Caco-2 (cell line): ENCODE data around the gene DEPDC1B. TPM values are rescaled to one million over a fixed set of nuclear protein-coding genes. Genes with fewer than 3 reads are reported as not detected.

Experiments
- BruUV-seq: library from RNA; stranded (reverse); fragments of 400-500 nt; replicated peaks from 2 replicates; lab custom pipeline; 2021; lab: Mats Ljungman, UMichigan
- CTCF ChIA-PET: fragments of 300-600 bp; sonication (Branson Sonifier 250); formaldehyde crosslinking; loops from one replicate; lab custom pipeline; 2022; ENCODE audit warnings: antibody characterized with exemption; lab: Charles Lee
- POLR2A ChIA-PET: fragments of 300-600 bp; sonication (Branson Sonifier 250); formaldehyde crosslinking; loops from one replicate; lab custom pipeline; 2022; ENCODE audit warnings: antibody characterized with exemption; lab: Charles Lee
- DNase-seq, 2 experiments: peaks; one replicate each; pipeline versions ENCODE4 v3.0.0 to v3.0.0-alpha.2; 2020 to 2022
- H3K27me3 ChIP-seq: replicated peaks from 2 replicates; pipeline ENCODE4 v1.6.0; 2011; ENCODE audit warnings: low read length; ENCODE audit not compliant: control insufficient read depth, insufficient read depth
- H3K36me3 ChIP-seq: 2 replicates; pipeline ENCODE4 v1.5.1; 2011; ENCODE audit warnings: low read length; ENCODE audit not compliant: control insufficient read depth, insufficient read depth
- H3K4me1 ChIP-seq: fragments of 250-450 bp; sonication (Bioruptor Pico); 2 replicates; pipeline ENCODE4 v1.5.1; 2020; ENCODE audit warnings: mild to moderate bottlenecking
- H3K4me3 ChIP-seq: 2 replicates; pipeline ENCODE4 v1.5.1; 2011; ENCODE audit warnings: low read depth, mild to moderate bottlenecking, control low read depth, low read length
- H3K9me3 ChIP-seq: fragments of 250-450 bp; sonication (Bioruptor Pico); 2 replicates; pipeline ENCODE4 v1.5.1; 2020; ENCODE audit warnings: mild to moderate bottlenecking, moderate library complexity
- H3K27ac Mint-ChIP-seq: one replicate; pipeline ENCODE4 v1.8.0; 2022; ENCODE audit warnings: mixed read lengths; ENCODE audit not compliant: unreplicated experiment
- H3K27me3 Mint-ChIP-seq: one replicate; pipeline ENCODE4 v1.8.0; 2022; ENCODE audit warnings: mixed read lengths; ENCODE audit not compliant: insufficient read depth, unreplicated experiment
- H3K36me3 Mint-ChIP-seq: one replicate; pipeline ENCODE4 v1.8.0; 2022; ENCODE audit warnings: mild to moderate bottlenecking, mixed read lengths; ENCODE audit not compliant: insufficient read depth, unreplicated experiment
- H3K4me1 Mint-ChIP-seq: one replicate; pipeline ENCODE4 v1.8.0; 2022; ENCODE audit warnings: low read depth, mixed read lengths; ENCODE audit not compliant: unreplicated experiment
- H3K4me3 Mint-ChIP-seq: one replicate; pipeline ENCODE4 v1.8.0; 2022; ENCODE audit warnings: mild to moderate bottlenecking, moderate library complexity, mixed read lengths; ENCODE audit not compliant: unreplicated experiment
- H3K9me3 Mint-ChIP-seq: one replicate; pipeline ENCODE4 v1.8.0; 2022; ENCODE audit warnings: mixed read lengths; ENCODE audit not compliant: unreplicated experiment
- CTCF ChIP-seq, 2 experiments: fragments of 200-600 bp in 1 of 2; IDR thresholded peaks; 1 replicate in 1 of 2; 2 replicates in 1 of 2; pipeline versions ENCODE4 v1.5.1 to v1.8.0; 2011 to 2022; ENCODE audit warnings: antibody characterized with exemption in 1 of 2, control low read depth in 1 of 2, inconsistent platforms in 1 of 2, low read depth in 1 of 2, low read length in 1 of 2, mild to moderate bottlenecking in 1 of 2, moderate library complexity in 1 of 2; ENCODE audit not compliant: insufficient read depth in 1 of 2, severe bottlenecking in 1 of 2, unreplicated experiment in 1 of 2
- intact Hi-C: fragments of 100-400 bp; cut with micrococcal nuclease; formaldehyde crosslinking; loops from one replicate; pipeline ENCODE4 v1.10.0; 2022; ENCODE audit not compliant: unreplicated experiment
- total RNA-seq: library from RNA; stranded (reverse); gene quantifications from 2 replicates; pipeline ENCODE4 v1.2.3, GENCODE V29; 2022

DEPDC1B gene
- total RNA-seq, 1 experiment from 2014 or later: 44.9 TPM

DNA sequence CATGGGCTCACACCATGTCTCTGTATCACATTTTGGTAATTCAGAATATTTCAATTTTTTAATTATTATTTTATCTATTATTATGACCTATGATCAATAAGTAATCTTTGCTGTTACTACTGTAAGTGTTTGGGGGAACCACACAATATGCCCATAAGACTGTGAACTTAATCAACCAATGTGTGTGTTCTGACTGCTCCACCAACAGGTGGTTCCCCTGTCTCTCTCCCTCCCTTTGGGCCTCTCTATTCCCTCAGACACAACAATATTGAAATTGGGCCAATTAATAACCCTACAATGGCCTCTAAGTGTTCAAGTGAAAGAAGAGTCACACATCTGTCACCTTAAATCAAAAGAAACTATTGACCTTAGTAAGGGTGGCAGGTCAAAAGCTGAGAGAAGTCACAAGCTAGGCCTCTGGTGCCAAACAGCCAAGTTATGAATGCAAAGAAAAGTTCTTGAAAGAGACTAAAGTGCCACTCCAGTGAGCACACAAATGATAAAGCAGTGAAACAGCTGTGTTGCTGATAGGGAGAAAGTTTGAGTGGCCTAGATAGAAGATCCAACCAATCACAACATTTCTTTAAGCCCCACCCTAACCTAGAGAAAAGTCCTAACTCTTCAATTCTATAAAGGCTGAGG lies 88.7 kb downstream of the DEPDC1B start:
- Mint-ChIP-seq H3K9me3 (peaks cover 4% of the 10 kb centered on the region), H3K4me3 (no peak overlapping the region), H3K27ac (no peak overlapping the region), H3K27me3 (no peaks in the 10 kb centered on the region), H3K4me1 (no peaks in the 10 kb centered on the region), H3K36me3 (peaks cover 3% of the 10 kb centered on the region)
- no TSS peak for BruUV-seq
- Histone ChIP-seq H3K36me3 (no peaks in the 10 kb centered on the region), H3K4me3 (no peak overlapping the region), H3K9me3 (no peaks in the 10 kb centered on the region; the same call in 1 of the 2 replicates), H3K4me1 (no peaks in the 10 kb centered on the region), H3K27me3 (no peaks in the 10 kb centered on the region)
- no peak for DNase-seq
- POLR2A ChIA-PET: no interaction called here
- intact Hi-C loops: no loop called here
- CTCF ChIA-PET: no interaction called here
- no peak for TF ChIP-seq CTCF (IDR thresholded peaks at IDR 0.05; ENCODE audit: insufficient read depth in 1 of 2, low read depth in 1 of 2, low read length in 1 of 2, severe bottlenecking in 1 of 2, unreplicated experiment in 1 of 2)

DNA sequence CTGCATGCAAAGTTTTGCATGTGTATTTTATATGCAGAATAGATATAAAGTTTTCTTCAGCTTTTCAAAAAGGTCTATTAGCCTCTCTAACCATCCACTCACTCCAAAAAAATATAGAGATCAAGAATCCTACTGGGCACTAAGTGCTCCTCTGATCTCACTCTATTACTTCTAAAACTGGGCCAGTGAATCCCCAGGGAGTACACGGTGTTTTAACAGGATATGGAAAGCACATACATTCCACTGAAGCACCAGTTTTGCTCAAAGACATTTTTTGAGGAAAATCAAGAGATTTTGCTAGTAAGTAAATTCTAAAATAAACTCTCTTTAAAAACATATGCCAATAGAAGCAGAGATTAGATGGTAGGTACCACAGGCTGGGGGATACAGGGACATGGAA lies 95.2 kb downstream of the DEPDC1B start:
- no TSS peak for BruUV-seq
- no peak overlapping the region for H3K4me3 Mint-ChIP-seq
- peaks cover 5% of the 10 kb centered on the region for H3K36me3 Mint-ChIP-seq
- intact Hi-C loops: no loop called here
- H3K27me3 Mint-ChIP-seq: no peaks in the 10 kb centered on the region
- POLR2A ChIA-PET: no interaction called here
- Histone ChIP-seq H3K36me3 (no peaks in the 10 kb centered on the region; the same call in 1 of the 2 replicates), H3K4me1 (no peaks in the 10 kb centered on the region), H3K4me3 (no peak overlapping the region), H3K9me3 (no peaks in the 10 kb centered on the region), H3K27me3 (no peaks in the 10 kb centered on the region)
- no peaks in the 10 kb centered on the region for H3K9me3 Mint-ChIP-seq
- no peak for DNase-seq
- CTCF ChIA-PET: no interaction called here
- H3K27ac Mint-ChIP-seq: no peak overlapping the region
- no peaks in the 10 kb centered on the region for H3K4me1 Mint-ChIP-seq
- TF ChIP-seq CTCF (IDR thresholded peaks at IDR 0.05; ENCODE audit: insufficient read depth in 1 of 2, low read depth in 1 of 2, low read length in 1 of 2, severe bottlenecking in 1 of 2, unreplicated experiment in 1 of 2): no peak

DNA sequence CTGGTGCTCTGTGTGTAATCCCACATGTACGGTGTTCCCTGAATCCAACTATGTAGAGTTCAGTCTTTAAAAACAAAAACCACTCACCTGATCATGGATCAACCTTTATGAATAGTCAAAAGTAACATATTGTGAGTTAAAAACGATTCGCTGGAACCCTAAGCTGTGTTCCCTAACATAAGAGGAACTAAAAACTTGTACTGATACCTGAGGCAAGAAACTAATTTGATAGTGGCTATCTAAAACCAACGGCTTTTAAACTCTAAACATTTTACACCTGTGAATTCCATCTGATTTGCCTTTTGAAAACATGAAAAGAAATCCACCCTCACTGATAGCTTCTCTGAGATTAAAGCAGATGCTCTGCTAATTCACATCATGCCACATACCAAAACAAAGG lies 101.5 kb downstream of the DEPDC1B start:
- POLR2A ChIA-PET: no interaction called here
- no peak overlapping the region for H3K4me3 ChIP-seq
- peaks cover 15% of the 10 kb centered on the region for H3K36me3 Mint-ChIP-seq
- H3K4me3 Mint-ChIP-seq: no peak overlapping the region
- no peak for DNase-seq
- no peak overlapping the region for H3K27ac Mint-ChIP-seq
- H3K4me1 ChIP-seq: no peaks in the 10 kb centered on the region
- no peak for TF ChIP-seq CTCF (IDR thresholded peaks at IDR 0.05; ENCODE audit: insufficient read depth in 1 of 2, low read depth in 1 of 2, low read length in 1 of 2, severe bottlenecking in 1 of 2, unreplicated experiment in 1 of 2)
- no peaks in the 10 kb centered on the region for H3K4me1 Mint-ChIP-seq
- no peaks in the 10 kb centered on the region for H3K9me3 ChIP-seq
- intact Hi-C loops: loop anchor here (5.0 kb wide), 1 partner anchor 54 kb away; no protein-coding TSS in a partner anchor
- no peaks in the 10 kb centered on the region; the same call in 1 of the 2 replicates for H3K36me3 ChIP-seq
- H3K27me3 Mint-ChIP-seq: no peaks in the 10 kb centered on the region
- BruUV-seq: no TSS peak
- H3K27me3 ChIP-seq: no peaks in the 10 kb centered on the region
- no peaks in the 10 kb centered on the region for H3K9me3 Mint-ChIP-seq
- CTCF ChIA-PET: no interaction called here
